CD4-positive, alpha-beta T cell treated with Interleukin-1 beta for 1 hour (primary cell): Measurements from ENCODE around the gene FLG2.
"Not testable (repeated sequence)": the region's sequence is repeated elsewhere in the genome, so short reads cannot be mapped to it uniquely, and the experiment has no call there.

ENCODE experiments used
- DNase-seq, 2 donors: peaks; one replicate each; pipeline ENCODE4 v3.0.0-alpha.2; 2020 to 2022

The FLG2 gene

GRCh38 chr1:152309955-152310354 lies 49.9 kb downstream of the FLG2 start:
- no peak for DNase-seq

- DNase-seq, result not testable (repeated sequence)
These were observed 50.4 kb downstream of the FLG2 start for GRCh38 chr1:152309320-152309901.

GRCh38 chr1:152308758-152309157 lies 51.0 kb downstream of the FLG2 start:
- DNase-seq, result not testable (repeated sequence)

GRCh38 chr1:152307970-152308369 lies 51.8 kb downstream of the FLG2 start:
- DNase-seq, result not testable (repeated sequence)

GRCh38 chr1:152306123-152306522 lies 53.7 kb downstream of the FLG2 start:
- not testable (repeated sequence) for DNase-seq

- not testable (repeated sequence) for DNase-seq
These were observed 55.0 kb downstream of the FLG2 start for GRCh38 chr1:152304773-152305172.

- DNase-seq, result not testable (repeated sequence)
These were observed 56.5 kb downstream of the FLG2 start for GRCh38 chr1:152303139-152303872.
